Fibroblast of skin of back (primary cell): ENCODE data around the gene SIM2.

ENCODE experiments used
- DNase-seq: peaks from one replicate; pipeline ENCODE4 v3.0.0-alpha.2; 2013

Gene SIM2

GRCh38 chr21:36741506-36741905 is 42.6 kb downstream of the SIM2 start:
- DNase-seq = no peak

DNA sequence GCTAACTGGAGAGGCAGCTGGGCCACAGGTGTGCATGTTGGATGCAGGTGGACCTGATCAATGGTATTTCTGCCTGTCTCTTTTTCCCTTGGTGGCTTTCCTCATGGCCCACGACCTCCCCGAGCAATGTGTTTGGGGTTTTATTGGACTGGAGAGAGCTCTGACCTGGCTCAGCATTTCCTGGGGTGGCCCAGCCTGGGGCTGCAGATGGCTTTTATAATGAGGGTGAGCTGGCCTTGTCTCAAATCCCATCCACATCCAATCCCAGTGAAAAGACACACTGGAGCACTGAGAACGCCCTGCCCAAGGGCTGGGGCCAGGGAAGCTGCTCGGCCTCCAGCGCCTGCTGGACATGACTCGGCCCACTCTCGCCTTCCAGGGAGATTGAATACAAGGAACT is 44.1 kb downstream of the SIM2 start:
- no peak for DNase-seq

DNA sequence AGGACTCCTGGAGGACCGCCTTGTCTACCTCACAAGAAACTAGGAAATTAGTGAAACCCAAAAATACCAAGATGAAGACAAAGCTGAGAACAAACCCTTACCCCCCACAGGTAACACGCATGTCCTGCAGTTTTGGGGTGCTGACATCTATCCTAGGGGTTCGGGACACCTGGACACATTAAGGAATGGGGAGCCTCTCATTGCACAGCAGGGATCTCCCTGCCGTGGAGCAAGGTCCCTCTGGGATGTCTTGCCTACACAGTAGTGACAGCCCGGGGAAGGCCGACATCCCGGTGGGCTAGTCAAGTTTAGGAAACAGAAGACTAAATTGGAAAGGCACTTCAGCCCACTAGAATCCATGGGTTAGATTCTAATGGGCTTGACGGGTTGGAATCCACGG is 44.5 kb downstream of the SIM2 start:
- no peak for DNase-seq

DNA sequence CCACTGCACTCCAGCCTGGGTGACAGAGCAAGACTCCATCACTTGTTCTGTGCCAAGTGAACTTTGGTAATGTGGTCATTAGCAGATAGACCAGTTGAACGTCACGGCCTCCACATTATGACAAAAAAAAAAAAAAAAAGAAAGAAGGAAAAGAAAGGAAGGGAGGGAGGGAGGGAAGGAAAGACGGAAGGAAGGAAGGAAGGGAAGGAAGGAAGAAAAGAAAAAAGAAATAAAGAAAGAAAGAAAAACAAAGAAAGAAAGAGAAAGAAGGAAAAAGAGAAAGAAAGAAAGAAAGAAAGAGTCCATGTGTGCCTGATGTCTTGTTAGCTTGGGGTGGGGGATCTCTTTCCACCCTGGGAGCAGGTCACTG is 45.3 kb downstream of the SIM2 start:
- DNase-seq = no peak

- no peak for DNase-seq
Observed at GRCh38 chr21:36744560-36745231, 45.8 kb downstream of the SIM2 start.

GRCh38 chr21:36745459-36745858 is 46.5 kb downstream of the SIM2 start:
- no peak for DNase-seq

- DNase-seq = no peak
Observed at GRCh38 chr21:36747041-36747814, 48.3 kb downstream of the SIM2 start.

DNA sequence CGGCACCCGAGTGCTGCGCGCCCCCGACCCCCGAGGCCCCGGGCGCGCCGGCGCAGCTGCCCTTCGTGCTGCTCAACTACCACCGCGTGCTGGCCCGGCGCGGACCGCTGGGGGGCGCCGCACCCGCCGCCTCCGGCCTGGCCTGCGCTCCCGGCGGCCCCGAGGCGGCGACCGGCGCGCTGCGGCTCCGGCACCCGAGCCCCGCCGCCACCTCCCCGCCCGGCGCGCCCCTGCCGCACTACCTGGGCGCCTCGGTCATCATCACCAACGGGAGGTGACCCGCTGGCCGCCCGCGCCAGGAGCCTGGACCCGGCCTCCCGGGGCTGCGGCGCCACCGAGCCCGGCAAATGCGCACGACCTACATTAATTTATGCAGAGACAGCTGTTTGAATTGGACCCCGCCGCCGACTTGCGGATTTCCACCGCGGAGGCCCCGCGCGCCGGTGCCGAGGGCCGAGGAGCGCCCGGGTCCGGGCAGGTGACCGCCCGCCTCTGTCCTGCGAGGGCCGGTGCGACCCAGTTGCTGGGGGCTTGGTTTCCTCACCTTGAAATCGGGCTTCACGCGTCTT is 49.0 kb downstream of the SIM2 start:
- DNase-seq = peak; percentile 60

DNA sequence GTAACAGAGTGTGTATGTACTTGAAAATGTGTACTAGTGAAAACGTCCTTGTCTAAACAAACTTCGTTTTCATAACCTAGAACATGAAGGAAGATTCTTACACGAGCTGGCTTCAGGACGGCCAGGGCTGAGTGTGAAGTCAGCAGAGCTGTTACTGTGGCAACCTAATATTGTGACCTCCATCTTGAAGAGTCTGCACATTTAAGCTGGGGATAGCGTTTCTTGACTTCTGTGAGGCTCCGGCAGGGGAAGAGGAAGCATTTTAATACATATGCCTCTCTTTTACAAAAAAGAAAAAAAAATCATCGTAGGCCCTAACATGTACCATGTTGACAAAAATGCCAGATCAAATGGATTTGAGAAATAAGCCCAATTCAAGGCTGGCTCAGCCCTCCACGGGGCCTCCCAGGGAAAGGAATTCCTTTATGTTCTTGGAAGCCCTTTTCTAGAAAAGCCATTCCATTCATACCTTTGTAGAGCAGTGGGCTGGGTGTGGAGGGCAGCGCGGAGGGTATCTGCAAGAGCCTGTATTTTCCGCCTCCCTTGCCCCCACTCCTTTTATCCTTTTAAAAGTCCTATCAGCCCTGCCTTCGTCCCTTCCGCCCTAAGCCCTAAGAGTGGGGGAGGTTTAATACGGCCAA is 51.1 kb downstream of the SIM2 start:
- DNase-seq = peak; percentile 61

GRCh38 chr21:36750576-36750959 is 51.7 kb downstream of the SIM2 start:
- DNase-seq = peak; percentile 37

DNA sequence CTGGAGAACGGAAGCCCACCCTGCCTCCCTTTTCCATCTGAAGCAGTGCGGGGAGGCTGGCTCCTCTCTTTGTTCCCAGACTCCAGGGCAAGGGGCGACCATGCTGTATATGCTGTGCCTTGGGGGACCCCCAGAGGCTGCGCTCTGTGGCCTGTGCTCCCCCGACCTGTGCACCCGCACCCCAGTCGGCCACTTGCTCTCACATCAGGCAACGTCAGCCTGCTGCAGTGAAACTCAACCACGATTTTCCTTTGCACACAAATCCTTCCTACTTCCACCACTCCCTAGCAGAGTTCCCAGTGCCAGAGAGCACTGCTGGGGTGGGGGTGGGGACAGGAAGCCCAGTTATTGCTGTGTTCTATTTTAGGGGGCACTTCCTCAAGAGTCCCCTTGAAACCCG is 52.5 kb downstream of the SIM2 start:
- DNase-seq = no peak

DNA sequence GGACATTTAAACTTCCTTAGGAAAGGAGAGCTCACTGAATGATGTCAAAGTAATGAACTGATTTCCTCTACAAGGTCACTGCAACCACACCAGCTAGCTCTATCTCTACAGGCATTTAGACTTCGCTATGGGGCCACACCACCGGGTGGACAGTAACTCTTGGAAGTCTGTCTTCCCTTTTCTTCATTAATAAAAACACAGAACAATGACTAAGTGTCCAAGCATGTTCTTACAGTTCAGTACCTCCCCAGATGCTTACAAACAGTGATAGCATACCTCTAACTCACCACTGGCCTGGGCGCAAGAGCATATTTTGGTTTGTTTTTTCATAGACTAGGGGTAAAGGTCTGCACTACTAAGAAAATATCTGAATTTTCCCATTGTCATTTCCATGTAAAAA is 54.6 kb downstream of the SIM2 start:
- DNase-seq = peak; percentile 85

DNA sequence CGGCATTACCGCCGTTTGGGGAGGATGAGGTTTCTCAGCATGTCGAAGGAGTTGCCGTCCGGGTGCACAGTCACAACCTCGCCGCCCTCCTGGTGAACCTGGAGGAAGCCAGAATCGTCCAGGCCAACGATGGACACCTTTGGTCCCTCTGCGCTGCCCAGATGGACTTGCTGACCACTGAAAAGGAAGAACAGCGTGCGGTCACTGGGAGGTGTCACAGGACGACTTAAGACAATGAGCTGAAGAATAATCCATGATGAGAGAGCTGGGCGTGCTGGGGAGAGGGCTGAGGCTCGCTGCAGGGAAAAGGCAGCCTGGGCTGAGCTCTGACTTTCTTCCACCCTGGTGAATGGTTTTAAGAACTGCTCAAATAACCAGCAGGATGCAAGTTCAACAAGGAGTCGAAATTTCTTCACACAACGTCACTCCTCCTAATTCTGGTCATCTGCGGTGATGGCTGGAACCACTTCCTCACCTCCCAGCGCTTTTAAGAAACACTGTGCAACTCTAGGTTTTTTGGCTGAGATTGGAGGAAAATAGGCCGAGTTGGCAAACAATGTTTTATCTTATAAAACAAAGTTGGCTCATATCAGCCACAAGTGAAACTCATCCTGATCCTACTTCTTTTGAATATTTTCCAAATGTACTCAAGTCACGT is 55.5 kb downstream of the SIM2 start:
- DNase-seq = no peak

- peak; percentile 70 for DNase-seq
Observed at GRCh38 chr21:36756527-36756926, 57.6 kb downstream of the SIM2 start.

GRCh38 chr21:36757196-36757595 is 58.3 kb downstream of the SIM2 start:
- DNase-seq = no peak

GRCh38 chr21:36759348-36760083 is 60.6 kb downstream of the SIM2 start:
- no peak for DNase-seq

DNA sequence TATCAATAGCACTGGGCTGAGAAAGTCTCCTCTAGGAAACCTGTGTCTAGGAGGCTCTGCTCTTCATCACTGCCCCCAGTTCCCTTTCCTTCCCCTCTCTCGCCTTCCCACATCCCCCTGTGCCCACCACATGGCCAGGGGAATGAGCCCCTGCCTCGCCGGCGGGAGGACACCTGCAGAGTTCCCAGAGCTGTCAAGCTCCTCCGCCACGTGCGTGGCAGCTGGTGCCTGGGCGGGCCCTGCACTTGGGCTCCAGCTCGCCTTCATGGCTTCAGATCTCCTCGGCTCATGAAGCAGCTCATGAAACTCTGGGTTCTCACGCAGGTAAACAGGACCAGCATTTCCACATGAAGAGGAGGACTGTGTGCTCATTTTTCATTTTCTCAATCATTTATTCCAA is 62.8 kb downstream of the SIM2 start:
- no peak for DNase-seq

- no peak for DNase-seq
Observed at GRCh38 chr21:36762642-36763041, 63.7 kb downstream of the SIM2 start.

DNA sequence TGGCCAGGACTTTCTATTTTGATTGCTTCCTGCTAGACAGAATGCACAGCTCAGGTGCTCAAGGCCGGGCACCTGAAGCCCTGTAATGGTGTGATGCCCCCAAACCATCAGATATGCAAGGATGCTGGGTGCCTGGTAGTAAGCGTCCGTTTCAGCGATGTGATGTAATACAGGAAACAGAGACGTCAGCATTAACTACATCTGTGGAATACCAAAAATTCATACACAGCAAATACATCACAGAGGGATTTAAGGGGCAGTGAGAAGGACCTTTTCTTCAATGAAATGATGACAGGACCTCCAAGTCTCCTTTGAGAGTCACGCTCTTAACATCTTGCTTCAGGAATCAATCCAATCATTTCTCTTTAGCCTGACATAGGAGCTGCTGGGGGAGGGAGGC is 64.4 kb downstream of the SIM2 start:
- DNase-seq = no peak

DNA sequence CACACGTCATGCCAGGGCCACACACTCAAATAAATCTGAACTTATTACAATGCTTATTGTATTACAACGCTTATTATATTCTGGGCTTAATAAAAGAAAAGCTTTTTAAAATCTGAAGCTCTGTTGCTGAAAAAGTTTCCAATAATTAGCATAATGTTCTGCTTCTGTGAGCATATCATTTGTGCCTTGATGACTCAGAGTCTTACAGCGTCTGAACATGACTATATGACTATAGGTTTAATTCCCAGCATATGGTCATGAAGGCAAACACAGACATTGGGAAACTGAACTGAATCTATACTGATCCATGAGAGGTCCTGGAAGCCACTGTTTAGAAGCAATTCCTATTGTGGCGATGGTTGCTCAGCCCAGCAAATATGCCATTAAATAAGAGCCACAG is 66.3 kb downstream of the SIM2 start:
- peak; percentile 38 for DNase-seq

- DNase-seq = no peak
Observed at GRCh38 chr21:36766511-36766910, 67.6 kb downstream of the SIM2 start.

GRCh38 chr21:36767096-36767495 is 68.2 kb downstream of the SIM2 start:
- no peak for DNase-seq
